Measurements from ENCODE around the gene HOXA9.

DNA sequence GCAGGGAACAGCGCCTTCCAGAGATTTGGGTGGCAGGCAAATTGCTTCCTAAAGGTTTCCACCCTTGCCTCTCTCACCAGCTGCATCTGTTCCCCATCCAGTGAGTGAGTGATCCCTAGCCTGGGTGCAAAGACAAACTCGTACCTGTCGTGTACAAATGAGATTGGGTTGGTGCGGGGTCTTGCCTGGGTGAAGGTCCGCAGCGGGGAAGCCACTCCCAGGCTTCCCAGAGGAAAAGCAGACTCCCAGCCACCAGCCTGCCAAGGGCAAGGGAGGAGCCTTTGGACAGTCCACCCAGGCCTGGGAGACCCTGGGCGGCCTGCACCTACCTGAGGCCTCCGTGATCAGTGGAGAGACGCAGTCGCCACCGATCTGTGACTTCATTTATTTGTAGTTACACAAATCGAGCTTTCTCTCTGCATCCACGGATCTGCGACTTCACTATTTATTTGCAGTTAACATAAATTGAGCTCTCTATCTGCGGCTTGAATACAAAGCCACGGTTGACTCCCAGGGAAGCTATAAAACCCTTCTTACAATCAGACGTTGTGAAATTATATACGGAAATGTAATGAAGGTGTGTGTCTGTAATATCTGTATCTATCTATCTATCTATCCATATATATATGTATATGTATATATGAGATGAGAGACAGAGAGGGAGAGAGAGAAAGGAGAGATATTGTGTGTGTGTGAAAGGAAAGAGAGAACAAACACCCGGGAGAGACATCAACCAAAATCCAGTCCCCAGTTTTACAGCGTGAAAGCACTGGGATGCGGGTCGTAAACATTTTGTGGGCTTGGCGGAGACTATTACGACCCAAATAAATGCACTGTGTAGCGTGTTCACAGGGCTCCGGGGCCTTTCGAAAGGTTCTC lies 5.8 kb downstream of the HOXA9 start:
- TF ChIP-seq, protein P1, sequence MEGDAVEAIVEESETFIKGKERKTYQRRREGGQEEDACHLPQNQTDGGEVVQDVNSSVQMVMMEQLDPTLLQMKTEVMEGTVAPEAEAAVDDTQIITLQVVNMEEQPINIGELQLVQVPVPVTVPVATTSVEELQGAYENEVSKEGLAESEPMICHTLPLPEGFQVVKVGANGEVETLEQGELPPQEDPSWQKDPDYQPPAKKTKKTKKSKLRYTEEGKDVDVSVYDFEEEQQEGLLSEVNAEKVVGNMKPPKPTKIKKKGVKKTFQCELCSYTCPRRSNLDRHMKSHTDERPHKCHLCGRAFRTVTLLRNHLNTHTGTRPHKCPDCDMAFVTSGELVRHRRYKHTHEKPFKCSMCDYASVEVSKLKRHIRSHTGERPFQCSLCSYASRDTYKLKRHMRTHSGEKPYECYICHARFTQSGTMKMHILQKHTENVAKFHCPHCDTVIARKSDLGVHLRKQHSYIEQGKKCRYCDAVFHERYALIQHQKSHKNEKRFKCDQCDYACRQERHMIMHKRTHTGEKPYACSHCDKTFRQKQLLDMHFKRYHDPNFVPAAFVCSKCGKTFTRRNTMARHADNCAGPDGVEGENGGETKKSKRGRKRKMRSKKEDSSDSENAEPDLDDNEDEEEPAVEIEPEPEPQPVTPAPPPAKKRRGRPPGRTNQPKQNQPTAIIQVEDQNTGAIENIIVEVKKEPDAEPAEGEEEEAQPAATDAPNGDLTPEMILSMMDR (IDR thresholded peaks at IDR 0.05; ENCODE audit: low read length): no peak
- no peak for TF ChIP-seq EZH2phosphoT487 (IDR thresholded peaks at IDR 0.05; ENCODE audit: low read length)

All from MM.1S (cell line).